MCF 10A (cell line): ENCODE results near the gene CD180. TPM values are rescaled to one million over a fixed set of nuclear protein-coding genes. Genes with fewer than 3 reads are reported as not detected.

Experiments used
- BruUV-seq: library from RNA; stranded (reverse); fragments of 400-500 nt; replicated peaks from 2 replicates; lab custom pipeline; 2021; lab: Mats Ljungman, UMichigan
- CTCF ChIA-PET: fragments of 300-600 bp; sonication (Branson Sonifier 250); formaldehyde crosslinking; extraction: SDS; loops from one replicate; lab custom pipeline; 2021; ENCODE audit warnings: antibody characterized with exemption, inconsistent platforms; lab: Yijun Ruan, JAX
- POLR2A ChIA-PET: fragments of 300-600, 350-650 bp; sonication (Branson Sonifier 250); formaldehyde crosslinking; extraction: SDS; loops from one replicate; lab custom pipeline; 2020; ENCODE audit warnings: antibody characterized with exemption, inconsistent platforms; lab: Yijun Ruan, JAX
- DNase-seq: peaks from one replicate; pipeline ENCODE4 v3.0.0-alpha.2; 2018; ENCODE audit not compliant: unreplicated experiment
- H3K27ac Mint-ChIP-seq: one replicate; pipeline ENCODE4 v1.8.0; 2022; ENCODE audit warnings: mild to moderate bottlenecking, low read depth, mixed read lengths; ENCODE audit not compliant: unreplicated experiment
- H3K27me3 Mint-ChIP-seq: one replicate; pipeline ENCODE4 v1.8.0; 2022; ENCODE audit warnings: mixed read lengths; ENCODE audit not compliant: insufficient read depth, unreplicated experiment
- H3K36me3 Mint-ChIP-seq: one replicate; pipeline ENCODE4 v1.8.0; 2022; ENCODE audit warnings: mild to moderate bottlenecking, moderate library complexity, mixed read lengths; ENCODE audit not compliant: insufficient read depth, unreplicated experiment
- H3K4me1 Mint-ChIP-seq: one replicate; pipeline ENCODE4 v1.8.0; 2022; ENCODE audit warnings: mixed read lengths; ENCODE audit not compliant: insufficient read depth, unreplicated experiment
- H3K4me3 Mint-ChIP-seq: one replicate; pipeline ENCODE4 v1.8.0; 2022; ENCODE audit warnings: mild to moderate bottlenecking, moderate library complexity, mixed read lengths; ENCODE audit not compliant: unreplicated experiment
- H3K9me3 Mint-ChIP-seq: one replicate; pipeline ENCODE4 v1.8.0; 2022; ENCODE audit warnings: mixed read lengths; ENCODE audit not compliant: unreplicated experiment
- CTCF ChIP-seq: fragments of 200-600 bp; IDR thresholded peaks from one replicate; pipeline ENCODE4 v1.8.0; 2022; ENCODE audit warnings: antibody characterized with exemption, mild to moderate bottlenecking; ENCODE audit not compliant: unreplicated experiment
- intact Hi-C: fragments of 100-400 bp; cut with micrococcal nuclease; formaldehyde crosslinking; loops from 2 replicates; pipeline ENCODE4 v1.14.1; 2022
- total RNA-seq: library from RNA; stranded (reverse); gene quantifications from 2 replicates; pipeline ENCODE4 v1.2.3, GENCODE V29; 2022

The CD180 gene
- total RNA-seq, 1 experiment from 2014 or later, result 0.07 TPM

- no TSS peak for BruUV-seq
- Mint-ChIP-seq H3K4me1 (peaks cover 19% of the 10 kb centered on the region), H3K27ac (no peak overlapping the region), H3K27me3 (no peaks in the 10 kb centered on the region), H3K4me3 (no peak overlapping the region), H3K9me3 (no peaks in the 10 kb centered on the region), H3K36me3 (no peaks in the 10 kb centered on the region)
- DNase-seq, result no peak
- POLR2A ChIA-PET, result interaction anchor here (0.8 to 1.1 kb wide), 2 partner anchors 18 kb away, joined by 3 to 4 read pairs; no protein-coding TSS in a partner anchor
- CTCF ChIA-PET, result interaction anchor here (1.0 to 2.0 kb wide), 3 partner anchors 48 to 59 kb away, joined by 3 to 8 read pairs (median 6); no protein-coding TSS in a partner anchor
- TF ChIP-seq CTCF, result no peak
- intact Hi-C loops, result no loop called here
Observed at GRCh38 chr5:67214707-67215447, 18.3 kb upstream of the CD180 start.

- H3K4me1 Mint-ChIP-seq, result peaks cover 26% of the 10 kb centered on the region
- H3K4me3 Mint-ChIP-seq, result no peak overlapping the region
- H3K36me3 Mint-ChIP-seq, result no peaks in the 10 kb centered on the region
- POLR2A ChIA-PET, result interaction anchor here (0.7 to 1.4 kb wide), 3 partner anchors 19 to 1010 kb away, joined by 3 read pairs; no protein-coding TSS in a partner anchor
- no peaks in the 10 kb centered on the region for H3K9me3 Mint-ChIP-seq
- peak; percentile 32 for DNase-seq
- no TSS peak for BruUV-seq
- H3K27me3 Mint-ChIP-seq, result no peaks in the 10 kb centered on the region
- no peak for TF ChIP-seq CTCF
- intact Hi-C loops, result no loop called here
- H3K27ac Mint-ChIP-seq, result peak overlapping the region; percentile 75
- CTCF ChIA-PET, result interaction anchor here (0.6 to 2.0 kb wide), 6 partner anchors 35 to 1235 kb away, joined by 3 to 8 read pairs (median 4); no protein-coding TSS in a partner anchor
Observed at GRCh38 chr5:67214036-67214435, 17.4 kb upstream of the CD180 start.

- H3K4me1 Mint-ChIP-seq, result peaks cover 35% of the 10 kb centered on the region
- CTCF ChIA-PET, result interaction anchor here (0.6 to 11.7 kb wide), 5 partner anchors 19 to 1005 kb away, joined by 3 to 220 read pairs (median 4); no protein-coding TSS in a partner anchor
- H3K27me3 Mint-ChIP-seq, result no peaks in the 10 kb centered on the region
Observed at GRCh38 chr5:67211926-67212325, 15.3 kb upstream of the CD180 start.

More at GRCh38 chr5:67211926-67212325, 15.3 kb upstream of the CD180 start:
- DNase-seq, result peak; percentile 70
- Mint-ChIP-seq H3K4me3 (no peak overlapping the region), H3K36me3 (no peaks in the 10 kb centered on the region), H3K9me3 (no peaks in the 10 kb centered on the region), H3K27ac (peak overlapping the region; percentile 52)
- BruUV-seq, result no TSS peak
- no peak for TF ChIP-seq CTCF
- intact Hi-C loops, result no loop called here
- POLR2A ChIA-PET, result interaction anchor here (0.6 to 1.8 kb wide), 4 partner anchors 14 to 50 kb away, joined by 3 to 6 read pairs (median 4); no protein-coding TSS in a partner anchor
